HG03558 (cell line): ENCODE measurements around the gene CDYL2.
"Not testable (repeated sequence)": the region's sequence is repeated elsewhere in the genome, so short reads cannot be mapped to it uniquely, and the experiment has no call there.

ENCODE experiments used
- ATAC-seq: cut with Tn5 transposase; IDR thresholded peaks from one replicate; pipeline ENCODE4 v1.9.1; 2021; ENCODE audit warnings: moderate number of reproducible peaks; ENCODE audit not compliant: unreplicated experiment; ENCODE audit errors: extremely low read depth

Gene CDYL2

GRCh38 chr16:80752541-80752940 is 51.9 kb downstream of the CDYL2 start:
- no peak for ATAC-seq

GRCh38 chr16:80751167-80751566 is 53.2 kb downstream of the CDYL2 start:
- ATAC-seq = no peak

- ATAC-seq = no peak
Measured at GRCh38 chr16:80746231-80746630, 58.2 kb downstream of the CDYL2 start.

GRCh38 chr16:80744856-80745255 is 59.5 kb downstream of the CDYL2 start:
- ATAC-seq = no peak

- no peak for ATAC-seq
Measured at GRCh38 chr16:80743772-80744171, 60.6 kb downstream of the CDYL2 start.

GRCh38 chr16:80743273-80743672 is 61.1 kb downstream of the CDYL2 start:
- ATAC-seq = no peak

- ATAC-seq = no peak
Measured at GRCh38 chr16:80742331-80742730, 62.1 kb downstream of the CDYL2 start.

GRCh38 chr16:80741724-80742123 is 62.7 kb downstream of the CDYL2 start:
- no peak for ATAC-seq

- no peak for ATAC-seq
Measured at GRCh38 chr16:80739523-80739922, 64.9 kb downstream of the CDYL2 start.

GRCh38 chr16:80738521-80738920 is 65.9 kb downstream of the CDYL2 start:
- no peak for ATAC-seq

- ATAC-seq = no peak
Measured at GRCh38 chr16:80735846-80736245, 68.6 kb downstream of the CDYL2 start.

- no peak for ATAC-seq
Measured at GRCh38 chr16:80733407-80733806, 71.0 kb downstream of the CDYL2 start.

GRCh38 chr16:80731915-80732314 is 72.5 kb downstream of the CDYL2 start:
- no peak for ATAC-seq

- not testable (repeated sequence) for ATAC-seq
Measured at GRCh38 chr16:80727066-80727763, 77.2 kb downstream of the CDYL2 start.

- no peak for ATAC-seq
Measured at GRCh38 chr16:80725566-80726162, 78.7 kb downstream of the CDYL2 start.

- ATAC-seq = no peak
Measured at GRCh38 chr16:80723981-80724380, 80.4 kb downstream of the CDYL2 start.

- no peak for ATAC-seq
Measured at GRCh38 chr16:80723091-80723490, 81.3 kb downstream of the CDYL2 start.

GRCh38 chr16:80720804-80721371 is 83.5 kb downstream of the CDYL2 start:
- no peak for ATAC-seq

- no peak for ATAC-seq
Measured at GRCh38 chr16:80719573-80719972, 84.8 kb downstream of the CDYL2 start.

- no peak for ATAC-seq
Measured at GRCh38 chr16:80718480-80719220, 85.7 kb downstream of the CDYL2 start.

GRCh38 chr16:80717611-80718010 is 86.8 kb downstream of the CDYL2 start:
- no peak for ATAC-seq
